Fibroblast of peridontal ligament (primary cell): ENCODE measurements around the gene RAPGEF3.
A peak's percentile ranks its signal among the peaks of the same experiment; 100 is the strongest.

Experiments used
- DNase-seq: peaks from one replicate; pipeline ENCODE4 v3.0.0-alpha.2; 2010; ENCODE audit errors: extremely low read depth

The RAPGEF3 gene

DNA sequence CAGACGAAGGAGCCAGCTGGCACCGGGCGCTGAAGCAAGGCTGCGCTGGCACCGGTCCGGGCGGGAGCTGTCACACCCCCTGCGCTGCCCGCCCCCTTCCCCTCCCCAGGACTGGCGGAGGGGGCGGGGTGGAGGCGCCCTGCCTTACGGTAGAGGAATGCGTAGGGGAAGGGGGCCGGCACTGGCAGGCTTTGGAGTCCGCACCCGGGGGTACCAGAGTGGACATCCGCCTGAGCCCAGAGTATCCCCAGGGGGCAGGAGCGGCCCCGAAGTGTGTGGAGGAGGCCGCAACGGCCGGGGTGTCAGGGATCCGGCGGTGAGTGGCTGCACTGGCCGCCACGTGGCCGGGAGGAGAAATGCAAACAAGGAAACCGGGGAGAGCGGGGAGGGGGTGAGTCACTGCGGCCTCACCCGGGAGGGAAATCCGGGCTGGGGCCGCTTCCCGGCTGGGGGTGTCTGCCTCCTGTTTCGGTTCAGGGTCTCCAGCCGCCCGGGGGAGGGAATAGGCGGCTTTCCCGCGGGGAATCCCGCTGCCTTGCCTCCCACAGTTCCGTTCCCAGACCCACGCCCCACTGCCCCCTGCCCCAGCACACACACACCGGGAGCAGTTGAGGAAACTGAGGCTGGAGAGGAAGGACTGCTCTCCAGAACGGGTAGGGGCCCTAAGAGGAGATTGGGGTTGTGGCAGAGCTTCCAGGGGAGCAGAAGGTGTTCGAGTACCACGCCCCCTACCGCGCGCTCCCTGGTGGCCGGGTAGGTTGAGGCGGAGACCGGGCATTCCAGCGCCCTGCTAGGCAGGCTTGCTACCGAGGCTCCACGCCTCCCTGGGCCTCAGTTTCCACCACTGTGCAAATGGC, at the start of gene RAPGEF3:
Gene RAPGEF3, minus strand, starts transcription at position 47 of the 857 bp plus-strand sequence. CDS start 324 bp downstream, outside the sequence.
- peak; percentile 66 for DNase-seq

GRCh38 chr12:47808050-47808449, 49.4 kb upstream of the RAPGEF3 start:
- DNase-seq, result no peak

GRCh38 chr12:47807338-47807737, 48.7 kb upstream of the RAPGEF3 start:
- DNase-seq, result no peak

GRCh38 chr12:47805417-47805816, 46.7 kb upstream of the RAPGEF3 start:
- DNase-seq, result peak; percentile 51

DNA sequence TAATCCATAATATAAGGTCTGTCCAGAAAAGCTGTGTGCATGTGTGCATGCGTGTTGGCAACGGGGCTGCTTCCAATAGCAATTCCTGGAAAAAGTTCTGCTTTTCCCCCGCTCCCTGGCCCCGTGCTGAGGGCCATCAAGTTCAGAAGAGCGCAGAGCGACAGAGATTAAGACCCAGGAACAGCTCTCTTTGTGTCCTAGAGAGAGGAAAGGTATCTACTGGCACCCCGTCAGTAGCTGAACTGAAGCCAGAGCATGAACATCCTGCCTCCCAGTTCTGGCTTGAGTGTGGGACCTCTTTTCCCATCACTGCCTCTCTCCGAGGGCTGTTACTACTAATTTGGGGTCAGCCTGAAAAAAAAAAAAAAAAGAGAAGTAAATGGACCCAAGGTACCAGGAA, 45.5 kb upstream of the RAPGEF3 start:
- no peak for DNase-seq

DNA sequence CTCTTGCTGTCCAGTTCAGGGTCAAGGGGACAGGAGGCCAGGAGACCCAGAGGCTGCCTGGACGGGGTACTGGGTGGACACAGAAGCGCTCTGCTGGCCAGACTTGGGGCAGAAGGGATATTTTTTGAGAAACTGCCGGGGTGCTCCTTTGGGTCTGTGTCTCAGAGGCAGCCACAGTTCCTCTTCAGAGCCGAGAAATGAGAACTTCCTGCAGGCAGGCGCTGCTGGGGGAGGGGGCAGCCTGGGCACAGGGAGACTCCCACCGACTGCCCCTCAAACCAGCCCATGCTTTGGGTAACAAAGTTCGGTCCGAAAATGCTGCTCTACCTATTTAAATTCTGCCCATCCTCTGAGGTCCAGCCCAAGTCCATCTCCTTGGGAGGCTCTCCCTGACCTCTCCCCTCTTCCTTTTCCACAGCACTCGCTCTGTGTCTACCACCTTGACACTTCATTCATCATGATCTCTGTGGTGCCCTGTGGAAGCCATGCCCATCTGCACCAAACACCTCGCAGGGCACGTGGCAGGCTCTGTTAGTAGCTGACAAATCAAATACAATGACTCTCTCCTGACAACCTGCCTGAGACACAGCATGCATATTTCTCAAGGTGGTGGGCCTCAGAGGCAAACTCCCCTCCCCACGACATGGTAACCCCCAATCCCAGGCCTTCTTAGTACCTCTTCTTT, 44.7 kb upstream of the RAPGEF3 start:
- DNase-seq, result no peak

DNA sequence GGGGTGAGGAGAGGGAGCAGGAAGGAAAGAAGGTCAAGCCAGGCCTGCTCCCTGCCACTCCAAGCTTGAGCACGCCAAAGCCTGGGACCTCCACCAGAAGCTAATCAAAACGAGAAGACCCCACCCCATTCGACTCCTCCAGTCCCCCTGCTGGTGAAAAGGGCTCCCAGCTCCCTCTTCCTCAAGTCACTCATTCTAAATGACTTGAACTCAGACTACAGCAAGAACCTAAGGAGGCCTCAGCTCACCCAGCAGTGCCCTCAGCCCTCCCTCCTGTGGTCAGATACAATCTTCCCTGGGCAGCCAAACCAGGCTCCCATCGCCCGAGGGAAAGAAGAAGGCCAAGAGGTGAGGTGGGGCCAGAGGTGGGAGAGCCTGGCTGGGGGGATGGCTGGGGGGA, 43.6 kb upstream of the RAPGEF3 start:
- DNase-seq, result no peak

DNA sequence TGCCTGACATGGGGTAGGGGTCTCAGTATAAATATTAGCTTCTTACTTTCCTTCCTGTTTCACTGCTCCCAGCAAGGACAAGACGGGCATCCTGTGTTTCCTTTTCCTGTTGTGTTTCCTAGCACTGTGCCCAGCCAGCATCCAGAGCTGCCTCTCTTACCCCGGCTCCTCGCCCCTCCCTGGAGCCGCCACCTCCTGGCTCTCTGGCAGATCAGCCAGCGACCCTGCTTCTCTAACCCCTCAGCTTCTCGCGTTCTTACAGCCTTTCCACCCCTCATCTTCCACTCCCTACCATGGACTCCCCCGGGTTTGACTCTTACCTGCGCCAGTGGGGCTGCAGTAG, 43.2 kb upstream of the RAPGEF3 start:
- no peak for DNase-seq

- DNase-seq, result no peak
Observed at GRCh38 chr12:47801170-47801903, 42.7 kb upstream of the RAPGEF3 start.

DNA sequence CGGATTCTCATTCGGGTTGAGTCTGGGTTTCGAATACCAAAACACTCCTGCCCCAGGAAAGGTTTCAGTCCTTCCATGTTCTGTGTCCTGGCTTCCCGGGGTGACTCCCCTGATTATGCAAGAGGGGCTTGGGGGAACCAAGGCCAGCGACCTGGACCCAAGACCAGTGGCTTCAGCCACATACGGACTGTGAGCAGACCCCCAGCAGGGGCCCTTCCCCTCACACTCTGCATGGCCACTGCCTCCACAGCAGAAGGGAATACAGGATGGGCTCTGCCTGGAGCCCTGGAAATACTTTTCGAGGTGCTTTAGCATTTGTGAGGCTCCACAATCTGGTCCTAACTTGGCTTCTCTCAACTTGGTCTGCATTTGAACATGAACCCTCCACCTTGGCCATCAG, 41.9 kb upstream of the RAPGEF3 start:
- no peak for DNase-seq

DNA sequence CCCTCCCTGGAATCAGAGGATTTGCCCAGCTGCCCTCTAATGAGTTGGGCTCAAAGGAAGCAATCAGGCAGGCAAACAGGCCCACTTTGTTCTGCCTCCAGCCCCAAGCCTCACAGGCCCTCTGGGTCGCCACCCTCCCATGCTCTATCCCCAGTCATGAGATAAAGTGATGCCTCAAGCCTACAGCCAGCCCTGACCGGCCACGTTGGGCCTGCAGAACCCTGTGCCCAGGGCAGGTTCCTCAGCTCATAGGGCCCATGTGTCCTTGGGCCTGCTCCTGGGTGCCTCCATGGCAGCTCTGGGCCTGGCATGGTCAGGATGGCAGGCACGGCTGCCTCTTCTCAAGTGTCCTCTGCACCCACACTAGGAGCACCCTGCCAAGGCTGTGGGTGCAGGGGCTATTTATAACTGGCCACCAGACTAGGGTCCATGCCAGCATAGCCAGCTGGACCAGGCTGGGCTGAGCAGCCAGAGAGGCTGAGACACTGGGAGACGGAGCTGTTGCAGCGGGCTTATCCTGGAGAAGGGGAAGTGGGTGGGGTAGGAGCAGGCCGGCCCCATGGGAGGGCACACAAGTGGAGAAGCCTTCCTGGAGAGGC, 40.8 kb upstream of the RAPGEF3 start:
- no peak for DNase-seq

GRCh38 chr12:47798382-47798948, 39.8 kb upstream of the RAPGEF3 start:
- no peak for DNase-seq

DNA sequence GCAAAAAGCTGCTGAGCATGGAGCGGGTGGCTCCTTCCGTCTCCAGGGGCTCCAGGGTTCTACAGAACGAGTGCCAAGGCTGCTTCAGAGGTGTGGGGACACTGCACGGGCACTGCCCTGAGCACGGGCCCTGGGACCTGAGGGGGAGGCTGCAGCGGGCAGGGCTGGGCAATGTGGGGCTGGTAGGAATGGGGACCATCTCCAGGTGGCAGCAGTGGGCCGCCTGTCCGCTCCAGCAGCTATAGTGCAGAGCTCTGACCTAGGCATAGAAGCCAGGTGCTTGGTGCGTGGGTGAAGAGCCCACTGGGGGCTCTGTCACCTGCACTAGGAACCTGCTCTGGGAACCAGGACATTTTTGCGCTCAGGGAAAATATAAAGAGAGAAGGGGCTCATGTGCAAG, 38.8 kb upstream of the RAPGEF3 start:
- DNase-seq, result no peak

- DNase-seq, result no peak
Observed at GRCh38 chr12:47795814-47796411, 37.2 kb upstream of the RAPGEF3 start.

- DNase-seq, result no peak
Observed at GRCh38 chr12:47795121-47795813, 36.6 kb upstream of the RAPGEF3 start.

- no peak for DNase-seq
Observed at GRCh38 chr12:47794679-47795078, 36.0 kb upstream of the RAPGEF3 start.

GRCh38 chr12:47793015-47793681, 34.5 kb upstream of the RAPGEF3 start:
- DNase-seq, result no peak

GRCh38 chr12:47791874-47792273, 33.2 kb upstream of the RAPGEF3 start:
- DNase-seq, result no peak

DNA sequence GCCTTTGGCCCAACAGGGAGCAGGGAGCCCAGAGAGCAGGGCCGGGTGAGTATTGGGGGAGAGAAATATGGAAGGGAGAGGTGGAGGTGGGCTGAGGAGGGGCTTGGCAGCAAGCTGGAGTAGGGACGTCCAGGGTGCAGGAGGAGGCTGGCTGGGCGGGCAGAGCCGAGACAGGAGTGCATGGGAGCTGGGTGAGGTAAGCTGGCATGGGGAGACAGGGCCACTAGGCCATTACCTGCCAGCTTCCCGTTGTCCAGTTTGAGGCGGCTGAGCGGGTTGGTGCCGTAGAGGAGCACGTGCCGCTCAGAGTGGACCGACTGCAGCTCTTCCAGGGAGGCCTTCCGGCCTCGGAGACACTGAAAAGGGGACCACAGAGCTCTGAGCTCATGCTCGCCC, 32.7 kb upstream of the RAPGEF3 start:
- DNase-seq, result no peak

DNA sequence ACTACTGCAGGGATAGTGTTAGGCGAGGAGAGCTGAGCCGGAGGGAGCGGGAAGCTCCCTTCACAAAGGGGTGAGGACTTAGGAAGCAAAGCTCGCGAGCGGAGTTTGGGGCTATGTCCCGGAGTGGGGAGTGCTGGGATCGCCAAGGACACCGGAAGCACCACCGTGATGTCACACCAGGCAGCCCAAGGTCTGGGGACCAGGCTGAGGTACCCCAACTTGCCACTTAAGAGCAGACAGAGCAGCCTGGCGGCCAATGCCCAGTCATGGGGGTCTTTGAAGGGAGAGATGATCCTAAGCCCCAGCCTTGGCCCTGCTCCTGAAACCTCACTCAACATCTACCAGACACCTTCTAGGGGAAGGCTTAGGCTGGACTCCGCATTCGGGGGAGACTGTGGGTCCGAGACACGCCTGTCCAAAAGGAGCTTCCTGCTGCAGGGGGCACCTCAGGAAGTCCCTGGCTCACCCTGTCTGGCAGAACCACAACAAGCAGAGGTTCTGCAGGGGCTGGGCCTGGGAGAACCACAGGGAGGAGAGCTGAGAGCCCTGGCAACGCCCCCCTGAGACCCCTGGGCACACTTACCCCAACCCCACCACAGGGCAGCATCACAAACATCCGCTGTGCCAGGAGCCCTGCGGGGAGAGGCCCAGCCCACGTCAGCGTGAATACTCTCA, 32.1 kb upstream of the RAPGEF3 start:
- no peak for DNase-seq
